ENCODE measurements around the gene NRXN3. TPM values are rescaled to one million over a fixed set of nuclear protein-coding genes. Genes with fewer than 3 reads are reported as not detected.

The NRXN3 gene
- total and polyA plus RNA-seq, 5 donors from 2014 or later: not detected

GRCh38 chr14:79284621-79285020, 1114.4 kb downstream of the NRXN3 start:
- Histone ChIP-seq H3K4me3 (ENCODE audit: low read depth, low read length) (no peak overlapping the region), H3K27ac (ENCODE audit: insufficient read depth, low read length, poor library complexity, severe bottlenecking) (no peak overlapping the region), H3K9me3 (ENCODE audit: control insufficient read depth in 2 of 2, low read length in 2 of 2) (no peaks in the 10 kb centered on the region), H3K4me1 (ENCODE audit: control insufficient read depth, insufficient read depth, low read length, poor library complexity, severe bottlenecking) (no peaks in the 10 kb centered on the region), H3K36me3 (ENCODE audit: control insufficient read depth, insufficient read depth, low read length) (no peaks in the 10 kb centered on the region), H3K27me3 (ENCODE audit: control insufficient read depth, insufficient read depth, low read length) (peaks cover 3% of the 10 kb centered on the region)
- no peak overlapping the region for H3K27ac Mint-ChIP-seq
- peaks cover 17% of the 10 kb centered on the region for H3K27me3 Mint-ChIP-seq
- no peak for ATAC-seq (ENCODE audit: low read depth in 2 of 2)
- peaks cover 0 to 11% (median 0%) of the 10 kb centered on the region in 7 donors for H3K9me3 Mint-ChIP-seq
- DNase-seq: no peak
- no peaks in the 10 kb centered on the region for H3K4me1 Mint-ChIP-seq
- no peak overlapping the region for H3K4me3 Mint-ChIP-seq
- H3K36me3 Mint-ChIP-seq: no peaks in the 10 kb centered on the region

GRCh38 chr14:79285263-79285662, 1115.1 kb downstream of the NRXN3 start:
- Mint-ChIP-seq H3K27me3 (peaks cover 11% of the 10 kb centered on the region), H3K27ac (no peak overlapping the region), H3K4me1 (no peaks in the 10 kb centered on the region), H3K4me3 (no peak overlapping the region), H3K36me3 (no peaks in the 10 kb centered on the region), H3K9me3 (peaks cover 0 to 9% (median 1%) of the 10 kb centered on the region in 7 donors)
- Histone ChIP-seq H3K27me3 (ENCODE audit: control insufficient read depth, insufficient read depth, low read length) (peaks cover 3% of the 10 kb centered on the region), H3K4me1 (ENCODE audit: control insufficient read depth, insufficient read depth, low read length, poor library complexity, severe bottlenecking) (no peaks in the 10 kb centered on the region), H3K9me3 (ENCODE audit: control insufficient read depth in 2 of 2, low read length in 2 of 2) (no peaks in the 10 kb centered on the region), H3K27ac (ENCODE audit: insufficient read depth, low read length, poor library complexity, severe bottlenecking) (no peak overlapping the region), H3K36me3 (ENCODE audit: control insufficient read depth, insufficient read depth, low read length) (no peaks in the 10 kb centered on the region), H3K4me3 (ENCODE audit: low read depth, low read length) (no peak overlapping the region)
- DNase-seq (no peak), ATAC-seq (ENCODE audit: low read depth in 2 of 2) (no peak)

GRCh38 chr14:79287976-79288375, 1117.8 kb downstream of the NRXN3 start:
- no peak for DNase-seq
- Mint-ChIP-seq H3K27ac (no peak overlapping the region), H3K27me3 (no peaks in the 10 kb centered on the region), H3K36me3 (no peaks in the 10 kb centered on the region), H3K4me3 (no peak overlapping the region), H3K9me3 (peaks cover 0 to 5% (median 1%) of the 10 kb centered on the region in 7 donors), H3K4me1 (no peaks in the 10 kb centered on the region)
- no peaks in the 10 kb centered on the region for H3K4me1 ChIP-seq (ENCODE audit: control insufficient read depth, insufficient read depth, low read length, poor library complexity, severe bottlenecking)
- no peaks in the 10 kb centered on the region for H3K36me3 ChIP-seq (ENCODE audit: control insufficient read depth, insufficient read depth, low read length)
- H3K27me3 ChIP-seq (ENCODE audit: control insufficient read depth, insufficient read depth, low read length): no peaks in the 10 kb centered on the region
- H3K9me3 ChIP-seq (ENCODE audit: control insufficient read depth in 2 of 2, low read length in 2 of 2): no peaks in the 10 kb centered on the region
- no peak overlapping the region for H3K4me3 ChIP-seq (ENCODE audit: low read depth, low read length)
- ATAC-seq (ENCODE audit: low read depth in 2 of 2): no peak
- no peak overlapping the region for H3K27ac ChIP-seq (ENCODE audit: insufficient read depth, low read length, poor library complexity, severe bottlenecking)

- no peaks in the 10 kb centered on the region for H3K4me1 ChIP-seq (ENCODE audit: control insufficient read depth, insufficient read depth, low read length, poor library complexity, severe bottlenecking)
- no peaks in the 10 kb centered on the region for H3K9me3 ChIP-seq (ENCODE audit: control insufficient read depth in 2 of 2, low read length in 2 of 2)
- no peak overlapping the region for H3K4me3 Mint-ChIP-seq
- H3K27me3 ChIP-seq (ENCODE audit: control insufficient read depth, insufficient read depth, low read length): no peaks in the 10 kb centered on the region
- ATAC-seq (ENCODE audit: low read depth in 2 of 2): no peak
- no peak for DNase-seq
- no peaks in the 10 kb centered on the region for H3K27me3 Mint-ChIP-seq
- H3K36me3 ChIP-seq (ENCODE audit: control insufficient read depth, insufficient read depth, low read length): no peaks in the 10 kb centered on the region
- peaks cover 0 to 7% (median 3%) of the 10 kb centered on the region in 7 donors for H3K9me3 Mint-ChIP-seq
- no peak overlapping the region for H3K27ac ChIP-seq (ENCODE audit: insufficient read depth, low read length, poor library complexity, severe bottlenecking)
- no peak overlapping the region for H3K27ac Mint-ChIP-seq
- no peaks in the 10 kb centered on the region for H3K36me3 Mint-ChIP-seq
- no peak overlapping the region for H3K4me3 ChIP-seq (ENCODE audit: low read depth, low read length)
- no peaks in the 10 kb centered on the region for H3K4me1 Mint-ChIP-seq
Observed at GRCh38 chr14:79293482-79294177, 1123.5 kb downstream of the NRXN3 start.

GRCh38 chr14:79294499-79294898, 1124.3 kb downstream of the NRXN3 start:
- Histone ChIP-seq H3K27ac (ENCODE audit: insufficient read depth, low read length, poor library complexity, severe bottlenecking) (no peak overlapping the region), H3K4me1 (ENCODE audit: control insufficient read depth, insufficient read depth, low read length, poor library complexity, severe bottlenecking) (no peaks in the 10 kb centered on the region), H3K36me3 (ENCODE audit: control insufficient read depth, insufficient read depth, low read length) (no peaks in the 10 kb centered on the region), H3K9me3 (ENCODE audit: control insufficient read depth in 2 of 2, low read length in 2 of 2) (no peaks in the 10 kb centered on the region), H3K4me3 (ENCODE audit: low read depth, low read length) (no peak overlapping the region), H3K27me3 (ENCODE audit: control insufficient read depth, insufficient read depth, low read length) (no peaks in the 10 kb centered on the region)
- Mint-ChIP-seq H3K27ac (no peak overlapping the region), H3K4me3 (no peak overlapping the region), H3K4me1 (no peaks in the 10 kb centered on the region), H3K27me3 (no peaks in the 10 kb centered on the region), H3K36me3 (no peaks in the 10 kb centered on the region), H3K9me3 (peaks cover 0 to 7% (median 3%) of the 10 kb centered on the region in 7 donors)
- DNase-seq (no peak), ATAC-seq (ENCODE audit: low read depth in 2 of 2) (no peak)

DNA sequence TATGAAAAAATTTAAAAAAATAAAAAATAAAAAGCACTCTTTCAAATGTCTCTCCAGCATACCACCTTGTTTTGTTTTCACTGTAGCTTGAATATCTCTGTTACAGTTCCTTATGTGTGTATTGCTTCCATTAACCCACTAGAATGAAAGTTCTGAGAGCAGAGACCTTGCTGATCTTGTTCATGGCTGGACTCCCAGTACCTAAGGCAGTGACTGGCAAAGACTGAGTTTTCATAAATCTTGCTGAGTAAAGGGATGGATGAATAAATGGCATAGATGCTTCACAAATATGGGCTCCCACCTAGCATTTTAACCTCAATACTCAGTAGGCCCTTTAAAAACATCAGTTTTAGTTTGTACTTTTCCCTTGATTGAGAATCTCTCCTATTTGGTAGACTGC, 1125.2 kb downstream of the NRXN3 start:
- Histone ChIP-seq H3K36me3 (ENCODE audit: control insufficient read depth, insufficient read depth, low read length) (no peaks in the 10 kb centered on the region), H3K27ac (ENCODE audit: insufficient read depth, low read length, poor library complexity, severe bottlenecking) (no peak overlapping the region), H3K9me3 (ENCODE audit: control insufficient read depth in 2 of 2, low read length in 2 of 2) (no peaks in the 10 kb centered on the region), H3K4me1 (ENCODE audit: control insufficient read depth, insufficient read depth, low read length, poor library complexity, severe bottlenecking) (no peaks in the 10 kb centered on the region), H3K27me3 (ENCODE audit: control insufficient read depth, insufficient read depth, low read length) (no peaks in the 10 kb centered on the region), H3K4me3 (ENCODE audit: low read depth, low read length) (no peak overlapping the region)
- Mint-ChIP-seq H3K27ac (no peak overlapping the region), H3K27me3 (no peaks in the 10 kb centered on the region), H3K9me3 (peaks cover 0 to 5% (median 3%) of the 10 kb centered on the region in 7 donors), H3K36me3 (no peaks in the 10 kb centered on the region), H3K4me1 (no peaks in the 10 kb centered on the region), H3K4me3 (no peak overlapping the region)
- no peak for ATAC-seq (ENCODE audit: low read depth in 2 of 2)
- no peak for DNase-seq

DNA sequence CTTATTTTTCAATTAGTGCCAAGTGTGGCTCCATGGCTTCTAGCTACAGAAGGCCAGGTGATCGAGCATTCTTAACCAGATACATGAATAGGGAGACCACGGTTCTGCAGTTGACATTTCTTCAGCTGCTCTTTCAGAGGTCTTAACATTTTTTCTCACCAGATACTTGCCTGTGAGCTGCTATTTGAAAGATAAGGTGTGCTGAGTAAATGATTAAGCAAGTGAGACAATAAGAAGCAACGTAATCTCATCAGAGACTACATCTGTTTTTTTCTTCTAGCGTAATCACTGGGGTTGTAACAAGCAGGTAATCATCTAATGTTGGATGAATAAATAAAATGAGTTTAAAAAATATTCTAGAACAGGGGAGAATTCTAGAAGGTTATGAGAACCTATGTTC, 1128.2 kb downstream of the NRXN3 start:
- H3K9me3 ChIP-seq (ENCODE audit: control insufficient read depth in 2 of 2, low read length in 2 of 2): no peaks in the 10 kb centered on the region
- no peak for ATAC-seq (ENCODE audit: low read depth in 2 of 2)
- no peaks in the 10 kb centered on the region for H3K27me3 ChIP-seq (ENCODE audit: control insufficient read depth, insufficient read depth, low read length)
- H3K9me3 Mint-ChIP-seq: peaks cover 0 to 8% (median 4%) of the 10 kb centered on the region in 7 donors
- no peaks in the 10 kb centered on the region for H3K4me1 Mint-ChIP-seq
- H3K36me3 Mint-ChIP-seq: no peaks in the 10 kb centered on the region
- no peak overlapping the region for H3K27ac ChIP-seq (ENCODE audit: insufficient read depth, low read length, poor library complexity, severe bottlenecking)
- no peaks in the 10 kb centered on the region for H3K4me1 ChIP-seq (ENCODE audit: control insufficient read depth, insufficient read depth, low read length, poor library complexity, severe bottlenecking)
- H3K36me3 ChIP-seq (ENCODE audit: control insufficient read depth, insufficient read depth, low read length): no peaks in the 10 kb centered on the region
- H3K4me3 ChIP-seq (ENCODE audit: low read depth, low read length): no peak overlapping the region
- H3K4me3 Mint-ChIP-seq: no peak overlapping the region
- H3K27ac Mint-ChIP-seq: no peak overlapping the region
- no peaks in the 10 kb centered on the region for H3K27me3 Mint-ChIP-seq
- DNase-seq: no peak

DNA sequence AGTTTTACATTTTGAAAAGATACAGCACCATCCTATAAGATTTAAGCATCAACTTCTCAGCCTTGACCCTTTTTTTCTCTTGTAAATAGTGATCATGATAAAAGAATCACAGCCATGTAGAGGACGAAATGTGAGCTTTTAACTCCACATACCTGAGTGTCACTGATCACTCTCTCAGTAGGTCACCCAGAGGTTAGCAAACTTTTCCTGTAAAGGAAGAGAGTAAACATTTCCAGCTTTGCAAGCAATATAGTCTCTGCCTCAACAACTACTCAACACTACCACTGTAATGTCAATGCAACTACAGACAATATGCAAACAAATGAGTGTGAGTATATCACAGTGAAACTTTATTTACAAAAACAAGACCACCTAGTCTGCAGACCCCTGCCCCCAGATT, 1129.0 kb downstream of the NRXN3 start:
- Mint-ChIP-seq H3K27ac (no peak overlapping the region), H3K36me3 (no peaks in the 10 kb centered on the region), H3K9me3 (peaks cover 0 to 8% (median 4%) of the 10 kb centered on the region in 7 donors), H3K27me3 (no peaks in the 10 kb centered on the region), H3K4me1 (no peaks in the 10 kb centered on the region), H3K4me3 (no peak overlapping the region)
- no peaks in the 10 kb centered on the region for H3K9me3 ChIP-seq (ENCODE audit: control insufficient read depth in 2 of 2, low read length in 2 of 2)
- no peaks in the 10 kb centered on the region for H3K4me1 ChIP-seq (ENCODE audit: control insufficient read depth, insufficient read depth, low read length, poor library complexity, severe bottlenecking)
- no peak for DNase-seq
- no peak for ATAC-seq (ENCODE audit: low read depth in 2 of 2)
- H3K36me3 ChIP-seq (ENCODE audit: control insufficient read depth, insufficient read depth, low read length): no peaks in the 10 kb centered on the region
- no peak overlapping the region for H3K4me3 ChIP-seq (ENCODE audit: low read depth, low read length)
- H3K27me3 ChIP-seq (ENCODE audit: control insufficient read depth, insufficient read depth, low read length): no peaks in the 10 kb centered on the region
- no peak overlapping the region for H3K27ac ChIP-seq (ENCODE audit: insufficient read depth, low read length, poor library complexity, severe bottlenecking)

All from CD4-positive, CD25-positive, alpha-beta regulatory T cell (primary cell).